Endometrium (tissue), 2 donors: ENCODE measurements around the gene IL11.

Experiments used
- FAIRE-seq: peaks from 2 replicates; lab custom pipeline; 2012; peaks lifted over from hg19 to GRCh38; lab: Jason Lieb, UNC
- donor health status: control.
- donor health status: control.

The IL11 gene

GRCh38 chr19:55372316-55373081 lies 2.2 kb upstream of the IL11 start:
- FAIRE-seq = no peak

- FAIRE-seq = no peak
These were observed 484 bp downstream of the IL11 start for GRCh38 chr19:55369653-55370304.

GRCh38 chr19:55368701-55369563 lies 1.3 kb downstream of the IL11 start:
- no peak for FAIRE-seq

GRCh38 chr19:55368106-55368505 lies 2.2 kb downstream of the IL11 start:
- no peak for FAIRE-seq

GRCh38 chr19:55366790-55367189 lies 3.5 kb downstream of the IL11 start:
- no peak for FAIRE-seq

- no peak for FAIRE-seq
These were observed 4.3 kb downstream of the IL11 start for GRCh38 chr19:55365964-55366363.

GRCh38 chr19:55365245-55365644 lies 5.0 kb downstream of the IL11 start:
- no peak for FAIRE-seq

- FAIRE-seq = no peak
These were observed 7.1 kb downstream of the IL11 start, which contains the start of gene GARIN5B for GRCh38 chr19:55362990-55363716. Gene GARIN5B (minus strand): TSS chr19:55363260. CDS start chr19:55363066, 194 bp downstream.

GRCh38 chr19:55362174-55362989 lies 7.9 kb downstream of the IL11 start:
- FAIRE-seq = no peak

GRCh38 chr19:55360902-55361301 lies 9.4 kb downstream of the IL11 start:
- FAIRE-seq = no peak

GRCh38 chr19:55358943-55359908 lies 11.0 kb downstream of the IL11 start:
- no peak for FAIRE-seq

GRCh38 chr19:55358493-55358892 lies 11.8 kb downstream of the IL11 start:
- FAIRE-seq = no peak

- FAIRE-seq = no peak
These were observed 14.9 kb downstream of the IL11 start for GRCh38 chr19:55355213-55355821.

- no peak for FAIRE-seq
These were observed 15.5 kb downstream of the IL11 start, which contains the start of gene COX6B2 for GRCh38 chr19:55354698-55355212. Gene COX6B2 (minus strand): TSS chr19:55354719. CDS start chr19:55354521, 198 bp downstream.

GRCh38 chr19:55353803-55354697 lies 16.2 kb downstream of the IL11 start:
- FAIRE-seq = no peak

GRCh38 chr19:55353356-55353802 lies 16.9 kb downstream of the IL11 start:
- FAIRE-seq = no peak

- no peak for FAIRE-seq
These were observed 17.6 kb downstream of the IL11 start for GRCh38 chr19:55352549-55353145.

- no peak for FAIRE-seq
These were observed 18.2 kb downstream of the IL11 start for GRCh38 chr19:55352040-55352439.
